Fibroblast of skin of back (primary cell): ENCODE results near the gene KLHL22.
"Not testable (repeated sequence)": the region's sequence is repeated elsewhere in the genome, so short reads cannot be mapped to it uniquely, and the experiment has no call there.

Source experiments
- DNase-seq: peaks from one replicate; pipeline ENCODE4 v3.0.0-alpha.2; 2013

KLHL22 gene

GRCh38 chr22:20397498-20397897 lies 98.1 kb downstream of the KLHL22 start:
- DNase-seq: no peak

DNA sequence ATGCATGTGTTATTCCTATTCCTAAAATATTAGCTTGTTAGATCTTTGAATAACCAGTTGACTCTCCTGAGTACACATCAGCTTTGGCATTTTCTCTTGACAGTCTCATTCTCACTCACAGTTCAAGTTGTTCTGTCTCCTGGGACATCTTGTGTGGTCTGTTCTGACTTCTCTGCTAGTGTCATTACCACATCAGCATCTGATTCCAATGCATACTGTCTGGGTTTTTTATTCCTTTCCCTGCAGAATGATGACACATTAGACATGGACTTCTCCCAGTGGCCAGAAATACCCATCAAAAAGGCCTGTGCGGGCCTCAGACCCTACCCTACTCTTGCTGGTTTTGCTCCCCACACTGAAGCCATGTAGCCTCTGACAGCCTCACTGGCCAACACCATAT lies 99.0 kb downstream of the KLHL22 start:
- peak; percentile 83 for DNase-seq

- no peak for DNase-seq
Measured at GRCh38 chr22:20395907-20396287, 99.7 kb downstream of the KLHL22 start.

DNA sequence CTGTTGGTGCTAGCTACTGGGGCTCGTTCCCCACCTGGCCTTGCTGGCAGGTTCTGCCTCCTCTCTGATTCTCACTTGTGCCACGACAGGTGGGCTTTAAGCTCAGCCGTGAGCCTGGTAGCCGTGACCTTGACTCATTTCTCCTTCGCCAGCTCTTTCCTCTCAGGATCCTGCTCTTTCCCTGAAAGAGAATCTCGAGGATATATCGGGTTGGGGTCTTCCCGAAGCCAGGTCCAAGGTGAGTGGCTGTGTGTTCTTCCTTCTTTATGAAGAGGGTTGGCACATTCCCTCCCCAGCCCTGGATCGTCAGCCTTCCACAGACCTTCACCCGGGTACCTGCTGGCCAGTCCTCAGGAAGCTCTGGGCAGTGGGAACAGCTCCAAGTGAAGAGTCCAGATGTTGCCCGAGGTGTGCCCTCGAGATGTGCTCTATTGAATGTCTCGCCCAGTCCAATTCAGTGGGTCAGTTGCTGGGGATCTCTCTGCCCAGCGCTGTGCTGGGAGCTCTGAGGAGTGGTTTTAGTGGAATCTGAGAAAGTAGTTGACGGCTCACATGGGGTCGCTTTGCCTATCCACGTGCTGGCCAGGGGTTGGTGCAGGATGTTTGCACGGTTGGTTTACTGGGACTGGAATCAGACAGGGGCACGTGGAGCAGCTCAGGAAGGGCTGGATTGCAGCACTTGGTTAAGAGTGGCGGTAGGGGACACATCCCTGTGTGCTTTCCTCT lies 100.3 kb downstream of the KLHL22 start:
- no peak for DNase-seq

- DNase-seq: peak; percentile 94
Measured at GRCh38 chr22:20393705-20394476, 101.7 kb downstream of the KLHL22 start, which contains the start of gene ZNF74. Gene ZNF74, plus strand, starts transcription at chr22:20394151. Its CDS starts 478 bp downstream, at chr22:20394629.

- DNase-seq: no peak
Measured at GRCh38 chr22:20392983-20393704, 102.5 kb downstream of the KLHL22 start.

DNA sequence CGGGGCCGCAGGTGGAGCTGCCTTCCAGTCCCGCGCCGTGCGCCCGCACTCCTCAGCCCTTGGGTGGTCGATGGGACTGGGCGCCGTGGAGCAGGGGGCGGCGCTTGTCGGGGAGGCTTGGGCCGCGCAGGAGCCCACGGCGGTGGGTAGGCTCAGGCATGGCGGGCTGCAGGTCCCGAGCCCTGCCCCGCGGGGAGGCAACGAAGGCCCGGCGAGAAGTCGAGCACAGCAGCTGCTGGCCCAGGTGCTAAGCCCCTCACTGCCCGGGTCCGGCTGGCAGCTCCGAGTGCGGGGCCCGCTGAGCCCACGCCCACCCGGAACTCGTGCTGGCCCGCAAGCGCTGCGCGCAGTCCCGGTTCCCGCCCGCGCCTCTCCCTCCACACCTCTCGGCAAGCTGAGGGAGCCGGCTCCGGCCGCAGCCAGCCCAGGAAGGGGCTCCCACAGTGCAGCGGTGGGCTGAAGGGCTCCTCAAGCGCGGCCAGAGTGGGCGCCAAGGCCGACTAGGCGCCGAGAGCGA lies 103.2 kb downstream of the KLHL22 start:
- not testable (repeated sequence) for DNase-seq
